SJCRH30 (cell line): ENCODE data around the gene ESRRB. TPM values are rescaled to one million over a fixed set of nuclear protein-coding genes. Genes with fewer than 3 reads are reported as not detected.

Experiments
- DNase-seq, 2 experiments: peaks; one replicate each; pipeline ENCODE4 v3.0.0-alpha.2; 2015 to 2020
- H3K27ac ChIP-seq: fragments of 250-450 bp; sonication (Bioruptor Pico); 2 replicates; pipeline ENCODE4 v1.5.1; 2020; ENCODE audit warnings: mild to moderate bottlenecking, moderate library complexity
- H3K27me3 ChIP-seq: fragments of 250-450 bp; sonication (Bioruptor Pico); 2 replicates; pipeline ENCODE4 v1.5.1; 2020; ENCODE audit warnings: mild to moderate bottlenecking, moderate library complexity
- H3K36me3 ChIP-seq: fragments of 250-450 bp; sonication (Bioruptor Pico); 2 replicates; pipeline ENCODE4 v1.5.1; 2020; ENCODE audit warnings: mild to moderate bottlenecking, moderate library complexity
- H3K4me1 ChIP-seq: fragments of 250-450 bp; sonication (Bioruptor Pico); 2 replicates; pipeline ENCODE4 v1.5.1; 2020; ENCODE audit warnings: mild to moderate bottlenecking, moderate library complexity
- H3K4me3 ChIP-seq: fragments of 250-450 bp; sonication (Bioruptor Pico); 2 replicates; pipeline ENCODE4 v1.5.1; 2020; ENCODE audit warnings: mild to moderate bottlenecking, moderate library complexity
- H3K9me3 ChIP-seq: fragments of 250-450 bp; sonication (Bioruptor Pico); replicated peaks from 2 replicates; pipeline ENCODE4 v1.5.1; 2020; ENCODE audit warnings: mild to moderate bottlenecking, moderate library complexity
- total RNA-seq: library from RNA; depleted of rRNA; stranded (reverse); fragments of >200 nt; shearing (Covaris generic); gene quantifications from 2 replicates; pipeline ENCODE4 v1.2.3, GENCODE V29; 2014

Gene ESRRB
- total RNA-seq, 1 experiment from 2014 or later, result 0.20 TPM

- DNase-seq, result no peak
- Histone ChIP-seq H3K36me3 (no peaks in the 10 kb centered on the region), H3K4me1 (peaks cover 12% of the 10 kb centered on the region), H3K9me3 (no peaks in the 10 kb centered on the region), H3K27me3 (no peaks in the 10 kb centered on the region), H3K4me3 (no peak overlapping the region), H3K27ac (no peak overlapping the region)
These were observed 32.6 kb upstream of the ESRRB start for GRCh38 chr14:76343386-76343785.

- Histone ChIP-seq H3K27ac (peak overlapping the region; percentile 2; the same call in 1 of the 2 replicates), H3K9me3 (no peaks in the 10 kb centered on the region), H3K4me1 (peaks cover 22% of the 10 kb centered on the region), H3K27me3 (no peaks in the 10 kb centered on the region), H3K36me3 (no peaks in the 10 kb centered on the region), H3K4me3 (no peak overlapping the region)
- peak; percentile 71 to 72 for DNase-seq
These were observed 29.4 kb upstream of the ESRRB start for GRCh38 chr14:76346391-76347160.

- peak; percentile 62 to 64 for DNase-seq
- no peaks in the 10 kb centered on the region for H3K9me3 ChIP-seq
- H3K4me1 ChIP-seq, result peaks cover 22% of the 10 kb centered on the region
- H3K4me3 ChIP-seq, result no peak overlapping the region
- no peaks in the 10 kb centered on the region for H3K27me3 ChIP-seq
- no peaks in the 10 kb centered on the region for H3K36me3 ChIP-seq
- no peak overlapping the region for H3K27ac ChIP-seq
These were observed 27.0 kb upstream of the ESRRB start for GRCh38 chr14:76348898-76349297.

- Histone ChIP-seq H3K36me3 (no peaks in the 10 kb centered on the region), H3K4me3 (no peak overlapping the region), H3K9me3 (no peaks in the 10 kb centered on the region), H3K4me1 (peaks cover 22% of the 10 kb centered on the region), H3K27ac (no peak overlapping the region), H3K27me3 (no peaks in the 10 kb centered on the region)
- no peak for DNase-seq
These were observed 25.9 kb upstream of the ESRRB start for GRCh38 chr14:76349993-76350392.

GRCh38 chr14:76350671-76351070 is 25.3 kb upstream of the ESRRB start:
- no peaks in the 10 kb centered on the region for H3K27me3 ChIP-seq
- H3K4me3 ChIP-seq, result no peak overlapping the region
- no peak overlapping the region for H3K27ac ChIP-seq
- no peaks in the 10 kb centered on the region for H3K36me3 ChIP-seq
- no peak for DNase-seq
- H3K4me1 ChIP-seq, result peaks cover 22% of the 10 kb centered on the region
- H3K9me3 ChIP-seq, result no peaks in the 10 kb centered on the region

GRCh38 chr14:76351941-76352340 is 24.0 kb upstream of the ESRRB start:
- Histone ChIP-seq H3K36me3 (no peaks in the 10 kb centered on the region), H3K9me3 (no peaks in the 10 kb centered on the region), H3K4me1 (peaks cover 18% of the 10 kb centered on the region), H3K4me3 (no peak overlapping the region), H3K27me3 (no peaks in the 10 kb centered on the region), H3K27ac (no peak overlapping the region)
- DNase-seq, result no peak

- no peaks in the 10 kb centered on the region for H3K36me3 ChIP-seq
- H3K27ac ChIP-seq, result no peak overlapping the region
- peak; percentile 64 to 81 for DNase-seq
- no peaks in the 10 kb centered on the region for H3K9me3 ChIP-seq
- H3K4me1 ChIP-seq, result peaks cover 16% of the 10 kb centered on the region
- H3K27me3 ChIP-seq, result no peaks in the 10 kb centered on the region
- peak overlapping the region; percentile 28 for H3K4me3 ChIP-seq
These were observed 23.2 kb upstream of the ESRRB start for GRCh38 chr14:76352639-76353281.

- Histone ChIP-seq H3K27me3 (no peaks in the 10 kb centered on the region), H3K9me3 (no peaks in the 10 kb centered on the region), H3K36me3 (no peaks in the 10 kb centered on the region), H3K4me1 (peaks cover 1% of the 10 kb centered on the region), H3K4me3 (no peak overlapping the region), H3K27ac (no peak overlapping the region)
- no peak for DNase-seq
These were observed 21.6 kb upstream of the ESRRB start for GRCh38 chr14:76354310-76354709.

GRCh38 chr14:76355771-76356170 is 20.2 kb upstream of the ESRRB start:
- no peaks in the 10 kb centered on the region for H3K4me1 ChIP-seq
- no peak overlapping the region for H3K27ac ChIP-seq
- no peaks in the 10 kb centered on the region for H3K9me3 ChIP-seq
- H3K36me3 ChIP-seq, result no peaks in the 10 kb centered on the region
- DNase-seq, result no peak
- no peaks in the 10 kb centered on the region for H3K27me3 ChIP-seq
- H3K4me3 ChIP-seq, result no peak overlapping the region

GRCh38 chr14:76371066-76371465 is 4.9 kb upstream of the ESRRB start:
- no peak for DNase-seq
- H3K27ac ChIP-seq, result no peak overlapping the region
- peaks cover 7% of the 10 kb centered on the region; the same call in 1 of the 2 replicates for H3K27me3 ChIP-seq
- no peaks in the 10 kb centered on the region for H3K4me1 ChIP-seq
- no peaks in the 10 kb centered on the region for H3K36me3 ChIP-seq
- H3K4me3 ChIP-seq, result no peak overlapping the region
- H3K9me3 ChIP-seq, result no peaks in the 10 kb centered on the region

GRCh38 chr14:76373456-76373855 is 2.5 kb upstream of the ESRRB start:
- H3K9me3 ChIP-seq, result no peaks in the 10 kb centered on the region
- H3K4me1 ChIP-seq, result no peaks in the 10 kb centered on the region
- H3K27me3 ChIP-seq, result peaks cover 7% of the 10 kb centered on the region; the same call in 1 of the 2 replicates
- H3K27ac ChIP-seq, result no peak overlapping the region
- no peak overlapping the region for H3K4me3 ChIP-seq
- H3K36me3 ChIP-seq, result no peaks in the 10 kb centered on the region
- no peak for DNase-seq

GRCh38 chr14:76375484-76375883 is 453 bp upstream of the ESRRB start:
- Histone ChIP-seq H3K4me1 (no peaks in the 10 kb centered on the region), H3K9me3 (no peaks in the 10 kb centered on the region), H3K4me3 (no peak overlapping the region), H3K27ac (no peak overlapping the region), H3K36me3 (no peaks in the 10 kb centered on the region), H3K27me3 (peaks cover 12% of the 10 kb centered on the region; the same call in 1 of the 2 replicates)
- DNase-seq, result no peak

GRCh38 chr14:76376409-76376877 is 506 bp downstream of the ESRRB start:
- Histone ChIP-seq H3K36me3 (no peaks in the 10 kb centered on the region), H3K27me3 (peaks cover 12% of the 10 kb centered on the region; the same call in 1 of the 2 replicates), H3K27ac (no peak overlapping the region), H3K9me3 (no peaks in the 10 kb centered on the region), H3K4me1 (no peaks in the 10 kb centered on the region), H3K4me3 (no peak overlapping the region)
- no peak for DNase-seq

GRCh38 chr14:76376878-76377734 is 1.2 kb downstream of the ESRRB start:
- Histone ChIP-seq H3K4me3 (no peak overlapping the region), H3K36me3 (no peaks in the 10 kb centered on the region), H3K27ac (no peak overlapping the region), H3K9me3 (no peaks in the 10 kb centered on the region), H3K4me1 (no peaks in the 10 kb centered on the region), H3K27me3 (peaks cover 12% of the 10 kb centered on the region; the same call in 1 of the 2 replicates)
- no peak for DNase-seq

GRCh38 chr14:76377735-76378074 is 1.8 kb downstream of the ESRRB start:
- no peak overlapping the region for H3K27ac ChIP-seq
- no peaks in the 10 kb centered on the region for H3K9me3 ChIP-seq
- no peaks in the 10 kb centered on the region for H3K4me1 ChIP-seq
- DNase-seq, result no peak
- peaks cover 9% of the 10 kb centered on the region; the same call in 1 of the 2 replicates for H3K27me3 ChIP-seq
- H3K36me3 ChIP-seq, result no peaks in the 10 kb centered on the region
- H3K4me3 ChIP-seq, result no peak overlapping the region
